Left ventricle myocardium superior (tissue), 1 donor: Measurements from ENCODE around the gene ADGRD2. TPM values are rescaled to one million over a fixed set of nuclear protein-coding genes. Genes with fewer than 3 reads are reported as not detected.
A peak's percentile ranks its signal among the peaks of the same experiment; 100 is the strongest.

ENCODE experiments used
- ATAC-seq: fragments of 200-7000 bp; cut with Tn5 transposase; one replicate; pipeline ENCODE4 v1.9.1; 2020; ENCODE audit warnings: mild to moderate bottlenecking, moderate library complexity
- DNase-seq: peaks from one replicate; pipeline ENCODE4 v3.0.0-alpha.2; 2020
- intact Hi-C: fragments of 100-400 bp; cut with micrococcal nuclease; formaldehyde crosslinking; loops from one replicate; pipeline ENCODE4 v1.11.0; 2022
- total RNA-seq: library from RNA; stranded (reverse); fragmentation: NEBNext Ultra II Directional; extraction: Animal tissue kit (Norgen Biotek cat#: 25700); gene quantifications from one replicate; pipeline ENCODE4 v1.2.1, GENCODE V29; 2021
- donor health status: DM: no; HTN: yes; CAD: no; lungs with severe emphysema.

ADGRD2 gene
- total RNA-seq, 1 donor from 2014 or later: not detected

DNA sequence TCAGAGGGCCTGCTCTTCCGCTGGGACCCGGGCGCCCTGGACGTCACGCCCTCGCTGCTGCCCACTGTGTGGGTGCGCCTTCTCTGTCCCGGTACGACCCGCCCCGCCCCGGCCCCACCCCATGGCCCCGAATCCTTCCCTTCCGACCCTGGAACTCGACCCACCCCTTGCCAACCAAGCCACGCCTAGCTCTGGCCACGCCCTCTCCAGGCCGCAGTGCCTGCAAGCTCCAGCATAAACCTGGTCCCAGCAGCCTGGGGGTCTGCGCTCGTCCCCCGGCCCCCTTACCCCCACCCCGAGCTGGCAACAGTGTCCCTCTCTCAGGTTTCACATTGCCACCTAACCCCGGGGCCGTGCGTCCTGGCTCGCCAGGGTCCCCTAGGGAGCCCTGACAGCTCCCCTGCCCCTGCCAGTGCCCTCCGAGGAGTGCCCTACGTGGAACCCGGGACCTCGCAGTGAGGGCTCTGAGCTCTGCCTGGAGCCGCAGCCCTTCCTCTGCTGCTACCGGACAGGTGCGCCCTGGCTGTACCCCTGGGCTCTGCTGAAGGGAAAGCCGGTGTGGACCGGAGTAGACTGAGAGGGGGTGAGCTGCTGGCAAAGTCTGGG lies 3.4 kb downstream of the ADGRD2 start:
- ATAC-seq: no peak
- intact Hi-C loops: no loop called here
- DNase-seq: peak; percentile 49

DNA sequence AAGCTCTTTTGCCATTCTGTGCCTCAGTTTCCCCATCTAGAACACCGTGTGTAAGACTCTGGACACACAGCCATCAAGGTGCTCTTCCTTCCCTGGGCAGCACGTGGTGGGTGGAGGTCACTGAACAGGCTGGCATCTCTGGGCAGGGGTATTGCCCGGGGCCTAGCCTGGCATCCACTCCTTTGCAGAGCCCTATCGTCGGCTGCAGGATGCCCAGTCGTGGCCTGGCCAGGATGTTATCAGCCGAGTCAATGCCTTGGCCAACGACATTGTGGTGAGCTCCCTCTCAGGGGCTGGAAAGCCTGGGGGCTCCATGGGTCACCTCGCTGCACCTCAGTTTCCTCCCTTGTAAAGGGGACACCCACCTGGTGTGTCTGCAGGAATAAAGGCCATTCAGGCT lies 4.0 kb downstream of the ADGRD2 start:
- intact Hi-C loops: no loop called here
- no peak for DNase-seq
- ATAC-seq: no peak

DNA sequence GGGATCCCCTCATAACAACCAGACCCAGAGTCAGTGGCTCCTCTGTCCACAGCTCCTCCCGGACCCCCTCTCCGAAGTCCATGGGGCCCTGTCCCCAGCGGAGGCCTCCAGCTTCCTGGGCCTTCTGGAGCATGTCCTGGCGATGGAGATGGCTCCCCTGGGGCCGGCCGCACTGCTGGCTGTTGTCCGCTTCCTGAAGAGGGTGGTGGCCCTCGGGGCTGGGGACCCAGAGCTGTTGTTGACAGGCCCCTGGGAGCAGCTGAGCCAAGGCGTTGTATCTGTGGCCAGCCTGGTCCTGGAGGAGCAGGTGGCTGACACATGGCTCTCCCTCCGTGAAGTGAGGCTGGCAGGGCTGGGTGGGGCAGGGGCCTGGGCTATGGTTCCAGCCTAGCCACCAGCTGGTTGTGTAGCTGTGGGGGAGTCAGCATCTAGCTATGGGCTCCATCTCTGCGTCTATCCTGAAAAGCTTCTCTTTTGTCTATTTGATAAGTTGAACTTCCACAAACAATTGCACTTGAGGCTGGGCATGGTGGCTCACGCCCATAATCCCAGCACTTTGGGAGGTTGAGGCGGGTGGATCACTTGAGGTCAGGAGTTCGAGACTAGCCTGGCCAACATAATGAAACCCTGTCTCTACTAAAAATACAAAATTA lies 4.7 kb downstream of the ADGRD2 start:
- ATAC-seq (no peak), DNase-seq (no peak)
- intact Hi-C loops: no loop called here

DNA sequence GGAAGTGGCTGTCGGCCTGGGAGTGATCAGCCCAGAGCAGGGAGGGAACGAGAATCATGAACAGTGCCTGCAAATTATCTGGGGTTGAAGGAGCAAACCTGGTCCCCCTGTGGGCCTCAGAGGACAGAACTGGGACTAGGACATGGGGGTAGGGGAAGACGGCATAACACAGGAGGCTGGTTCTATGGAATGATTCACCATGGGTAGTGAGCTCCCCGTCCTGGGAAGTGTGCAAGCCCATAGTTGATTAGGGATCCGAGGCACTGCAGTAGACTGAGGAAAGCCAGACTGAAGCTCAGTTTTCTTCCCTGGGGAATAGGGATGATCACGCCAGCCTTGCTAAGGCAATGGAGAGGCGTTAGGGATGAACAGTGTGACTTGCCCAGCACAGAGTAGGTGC lies 5.6 kb downstream of the ADGRD2 start:
- ATAC-seq (no peak), DNase-seq (no peak)
- intact Hi-C loops: no loop called here

DNA sequence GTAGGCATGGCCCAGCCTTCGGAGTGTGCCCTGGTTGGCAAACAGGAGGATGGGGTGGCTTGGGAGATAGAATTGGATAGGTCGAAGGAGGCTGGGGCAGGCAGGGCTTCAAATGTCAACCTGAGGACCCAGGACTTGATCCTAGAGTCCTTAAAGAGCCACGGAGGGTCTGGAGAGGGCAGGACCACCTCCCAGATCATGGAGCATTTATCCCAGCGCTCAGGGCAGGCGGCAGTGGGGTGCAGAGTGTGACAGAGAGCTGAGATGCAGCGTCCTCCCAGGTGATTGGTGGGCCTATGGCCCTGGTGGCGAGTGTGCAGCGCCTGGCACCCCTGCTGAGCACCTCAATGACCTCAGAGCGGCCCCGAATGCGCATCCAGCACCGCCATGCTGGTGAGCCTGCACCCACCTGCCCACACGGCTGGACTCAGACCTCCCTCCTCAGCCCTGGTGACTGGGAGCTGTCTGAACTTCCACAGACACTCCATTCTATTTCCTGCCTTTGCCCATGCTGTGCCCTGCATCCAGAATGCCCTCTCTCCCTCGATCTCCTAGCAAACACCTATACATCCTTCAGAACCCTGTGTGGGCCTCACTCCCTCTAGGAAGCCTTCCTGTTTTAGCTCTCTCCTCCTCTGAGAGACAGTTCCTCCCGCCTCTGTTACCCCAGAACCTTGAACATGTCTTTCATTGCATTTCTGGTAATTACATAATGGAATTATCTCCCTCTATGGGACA lies 6.3 kb downstream of the ADGRD2 start:
- no peak for DNase-seq
- ATAC-seq: no peak
- intact Hi-C loops: no loop called here

DNA sequence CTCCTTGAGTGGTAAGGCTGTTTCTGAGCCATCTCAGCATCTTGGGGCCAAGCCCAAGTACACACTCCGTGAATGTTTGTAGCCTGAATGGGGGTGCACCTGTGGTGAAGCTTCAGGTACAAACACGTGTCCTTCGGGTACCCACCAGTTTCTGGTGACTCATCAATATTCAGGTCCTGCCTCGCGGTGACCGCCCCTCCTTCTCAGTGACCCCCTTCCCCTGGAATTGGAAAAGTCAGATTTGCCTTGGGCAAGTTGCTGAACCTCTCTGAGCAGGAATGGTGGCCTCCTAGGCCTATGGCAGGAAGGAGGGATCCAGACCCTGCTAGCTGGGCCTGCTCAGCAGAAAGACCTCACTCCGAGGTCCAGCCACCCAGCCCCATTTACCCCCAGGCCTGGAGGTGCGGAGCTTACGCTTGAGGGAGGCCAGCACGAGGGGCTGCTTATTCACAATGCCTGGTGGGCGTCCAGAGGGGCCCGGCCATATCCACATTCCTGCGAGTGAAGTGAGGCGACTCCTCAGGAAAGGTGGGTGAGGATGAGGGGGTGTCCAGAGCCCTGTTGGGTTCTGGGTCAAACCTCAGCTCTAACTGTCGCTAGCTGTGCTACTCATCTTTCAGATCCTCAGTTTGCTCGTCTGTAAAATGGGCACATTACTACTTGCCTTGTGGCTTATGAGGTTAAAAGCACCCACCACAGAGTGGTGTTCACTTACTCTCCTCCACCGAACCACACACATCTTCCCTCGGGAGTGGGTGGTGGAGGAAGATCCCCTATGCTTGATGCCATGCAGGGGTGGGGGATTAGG lies 7.0 kb downstream of the ADGRD2 start:
- no peak for DNase-seq
- intact Hi-C loops: no loop called here
- ATAC-seq: no peak

DNA sequence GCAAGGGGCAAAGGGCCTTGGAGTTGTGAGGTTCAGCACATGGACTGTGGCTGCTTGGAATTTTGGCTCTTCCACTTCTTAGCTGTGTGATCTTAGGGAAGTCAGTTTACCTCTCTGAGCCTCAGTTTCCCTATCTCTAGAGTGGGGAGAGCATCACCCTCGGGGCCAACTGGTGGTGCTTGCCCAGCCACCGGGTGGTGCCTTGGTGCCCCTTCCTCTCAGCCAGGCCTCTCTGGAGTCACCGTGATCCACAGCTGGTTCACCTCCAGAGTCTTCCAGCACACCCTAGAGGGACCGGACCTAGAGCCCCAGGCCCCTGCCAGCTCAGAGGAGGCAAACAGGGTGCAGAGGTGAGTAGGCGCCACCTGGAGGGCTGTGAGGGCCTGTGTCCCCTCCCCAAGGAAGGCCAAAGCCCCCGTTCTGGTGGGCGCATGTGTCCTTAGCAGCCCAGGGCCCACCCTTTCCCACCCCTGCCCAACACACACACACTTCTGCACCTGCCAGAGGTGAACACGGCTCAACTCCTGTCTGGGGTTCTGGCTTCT lies 7.7 kb downstream of the ADGRD2 start:
- ATAC-seq: no peak
- no peak for DNase-seq
- intact Hi-C loops: no loop called here

DNA sequence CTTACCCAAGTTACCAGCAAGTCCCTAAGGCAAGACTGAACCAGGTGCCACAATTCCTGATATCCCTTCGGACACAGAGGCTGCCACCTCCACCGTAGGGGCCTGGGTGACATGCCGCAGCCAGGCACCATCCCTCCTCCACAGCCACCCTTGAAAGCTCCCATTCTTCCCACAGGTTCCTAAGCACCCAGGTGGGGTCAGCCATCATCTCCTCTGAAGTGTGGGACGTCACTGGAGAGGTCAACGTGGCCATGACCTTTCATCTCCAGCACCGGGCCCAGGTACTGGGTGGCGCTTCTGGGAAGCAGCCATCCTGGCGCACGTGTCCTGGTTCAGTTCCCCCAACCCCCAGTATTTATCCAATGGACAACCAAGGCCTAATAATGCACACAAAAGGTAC lies 8.2 kb downstream of the ADGRD2 start:
- intact Hi-C loops: no loop called here
- ATAC-seq (no peak), DNase-seq (no peak)

DNA sequence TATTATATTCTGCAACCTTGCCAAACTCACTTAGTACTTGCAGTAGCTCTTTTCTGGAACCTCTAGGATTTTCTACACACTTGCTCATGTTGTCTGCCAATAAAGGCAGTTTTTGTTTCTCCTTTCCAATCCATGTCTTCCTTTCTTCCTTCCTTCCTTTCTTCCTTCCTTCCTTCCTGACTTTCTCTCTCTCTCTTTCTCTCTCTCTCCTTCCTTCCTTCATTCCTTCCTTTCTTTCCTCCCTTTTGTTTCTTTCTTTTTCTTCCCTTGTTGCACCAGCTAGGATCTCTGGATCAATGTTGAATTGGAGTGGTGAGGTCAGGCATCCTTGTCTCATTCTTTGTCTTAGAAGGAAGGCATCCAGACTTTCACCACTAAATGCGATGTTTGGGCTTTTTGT lies 12.5 kb downstream of the ADGRD2 start:
- DNase-seq (no peak), ATAC-seq (no peak)
- intact Hi-C loops: no loop called here

DNA sequence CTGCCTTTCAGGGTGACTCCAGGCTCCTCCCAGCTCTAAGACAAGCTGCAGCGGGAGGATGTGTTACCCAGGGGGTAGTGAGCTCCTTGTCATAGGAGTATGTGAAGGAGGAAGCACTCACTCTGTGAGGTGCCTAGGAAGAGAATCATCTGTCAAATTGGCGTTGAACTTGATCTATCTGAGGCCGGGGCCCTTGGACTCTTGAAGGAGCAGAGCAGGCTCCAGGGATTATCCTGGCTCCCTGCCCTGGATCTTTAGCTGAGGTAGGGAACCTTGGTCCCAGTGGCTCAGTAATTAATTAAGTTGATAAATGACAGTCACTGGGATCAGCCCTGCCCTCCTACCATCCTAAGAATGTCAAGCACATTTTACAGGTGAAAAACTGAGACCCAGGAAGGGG lies 15.5 kb downstream of the ADGRD2 start:
- DNase-seq: no peak

DNA sequence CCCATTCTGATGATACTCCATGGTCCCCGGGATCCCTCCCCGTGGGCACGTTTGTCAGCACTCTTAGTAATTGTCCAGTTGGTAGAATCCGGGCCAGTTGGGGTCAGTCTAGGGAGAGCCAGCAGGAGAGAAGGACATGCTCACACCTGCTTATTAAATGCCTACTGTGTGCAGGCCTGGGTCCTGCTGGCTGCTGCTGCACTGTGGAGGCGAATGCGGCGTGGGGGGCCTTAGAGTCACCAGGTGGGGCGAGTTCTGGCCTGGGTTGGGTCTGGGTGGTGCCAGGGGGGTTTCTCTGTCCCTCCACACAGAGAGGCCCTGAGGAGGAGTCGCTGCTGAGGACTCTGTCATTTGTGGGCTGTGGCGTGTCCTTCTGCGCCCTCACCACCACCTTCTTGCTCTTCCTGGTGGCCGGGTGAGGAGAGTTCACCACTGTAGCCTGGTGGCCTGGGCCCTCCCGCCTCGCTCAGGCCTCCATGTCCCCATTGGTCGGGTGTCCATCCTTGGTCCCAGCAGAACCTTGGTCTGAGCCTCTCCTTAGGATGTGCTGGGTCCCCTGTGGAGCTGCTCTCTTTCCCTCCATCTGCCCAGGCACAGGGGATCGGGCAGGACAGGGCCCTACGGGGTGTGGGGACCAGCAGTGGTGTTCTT lies 17.3 kb downstream of the ADGRD2 start:
- intact Hi-C loops: no loop called here
- DNase-seq: peak; percentile 5
- no peak for ATAC-seq

More for the DNA sequence above, 15.5 kb downstream of the ADGRD2 start:
- no peak for ATAC-seq
- intact Hi-C loops: no loop called here

DNA sequence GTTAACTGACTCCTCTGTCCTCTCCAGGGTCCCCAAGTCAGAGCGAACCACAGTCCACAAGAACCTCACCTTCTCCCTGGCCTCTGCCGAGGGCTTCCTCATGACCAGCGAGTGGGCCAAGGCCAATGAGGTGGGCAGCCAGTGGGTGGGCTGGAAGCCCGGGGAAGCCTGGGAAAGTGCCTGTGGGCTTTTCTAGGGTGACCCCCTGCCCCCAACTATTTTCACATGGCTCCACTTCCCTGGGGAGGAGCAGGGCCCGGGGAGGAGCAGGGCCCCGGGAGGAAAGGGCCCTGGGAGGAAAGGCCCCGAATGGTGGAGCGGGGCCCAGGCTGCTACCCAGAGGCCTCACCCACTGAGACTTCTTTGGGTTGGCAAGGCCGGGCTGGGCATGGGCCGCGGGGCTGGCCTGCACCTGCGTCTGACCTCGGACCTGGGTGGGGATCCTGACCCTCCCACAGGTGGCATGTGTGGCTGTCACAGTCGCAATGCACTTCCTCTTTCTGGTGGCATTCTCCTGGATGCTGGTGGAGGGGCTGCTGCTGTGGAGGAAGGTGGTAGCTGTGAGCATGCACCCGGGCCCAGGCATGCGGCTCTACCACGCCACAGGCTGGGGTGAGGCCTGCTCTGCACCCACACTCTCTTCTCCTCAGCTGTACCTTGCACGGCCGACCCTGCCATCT lies 17.9 kb downstream of the ADGRD2 start:
- DNase-seq (peak; percentile 10), ATAC-seq (no peak)
- intact Hi-C loops: no loop called here

DNA sequence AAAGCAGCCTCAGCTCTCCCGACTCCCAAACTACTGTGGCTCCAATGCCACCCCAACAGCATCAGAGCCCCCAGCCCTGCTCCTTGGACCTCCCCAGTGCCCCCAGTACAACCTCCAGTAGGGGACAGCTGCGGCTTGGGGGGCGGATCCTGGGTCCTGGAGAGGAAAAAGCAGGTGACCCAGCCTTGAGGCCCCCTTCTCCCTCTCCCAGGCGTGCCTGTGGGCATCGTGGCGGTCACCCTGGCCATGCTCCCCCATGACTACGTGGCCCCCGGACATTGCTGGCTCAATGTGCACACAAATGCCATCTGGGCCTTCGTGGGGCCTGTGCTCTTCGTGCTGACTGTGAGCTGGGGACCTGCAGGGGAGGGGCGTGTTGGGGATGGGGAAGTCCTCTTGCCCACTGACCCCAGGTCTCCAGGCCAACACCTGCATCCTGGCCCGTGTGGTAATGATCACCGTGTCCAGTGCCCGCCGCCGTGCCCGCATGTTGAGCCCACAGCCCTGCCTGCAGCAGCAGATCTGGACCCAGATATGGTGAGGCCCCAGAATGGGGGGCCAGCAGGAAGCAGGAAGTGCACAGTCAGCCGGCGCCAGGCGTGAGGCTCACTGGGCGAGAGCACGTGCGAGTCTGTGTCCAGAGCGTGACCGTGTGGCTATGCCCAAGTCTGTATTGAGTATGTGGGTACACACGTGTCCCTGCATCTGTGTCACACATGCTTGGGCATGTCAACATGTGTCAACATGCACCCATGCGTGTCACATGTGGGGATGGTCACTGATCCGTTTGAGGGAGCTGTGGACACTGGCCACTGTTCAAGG lies 19.0 kb downstream of the ADGRD2 start:
- ATAC-seq: no peak
- intact Hi-C loops: no loop called here
- DNase-seq: peak; percentile 19

DNA sequence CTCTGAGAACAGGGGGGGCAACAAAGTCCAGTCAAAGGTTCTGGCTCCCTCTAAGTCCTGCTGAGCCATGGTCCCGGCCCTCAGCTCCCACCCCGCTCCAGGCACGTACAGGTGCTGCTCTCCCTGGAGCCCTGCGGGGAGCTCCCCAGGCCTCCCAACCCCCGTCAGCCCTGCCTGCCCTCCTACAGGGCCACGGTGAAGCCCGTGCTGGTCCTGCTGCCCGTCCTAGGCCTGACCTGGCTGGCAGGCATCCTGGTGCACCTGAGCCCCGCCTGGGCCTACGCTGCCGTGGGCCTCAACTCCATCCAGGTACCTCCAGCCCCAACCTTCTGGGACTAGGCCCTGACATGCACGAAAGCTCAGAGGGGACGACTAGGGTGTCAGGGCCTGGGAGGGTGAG lies 20.1 kb downstream of the ADGRD2 start:
- DNase-seq: no peak
- no peak for ATAC-seq
- intact Hi-C loops: no loop called here

DNA sequence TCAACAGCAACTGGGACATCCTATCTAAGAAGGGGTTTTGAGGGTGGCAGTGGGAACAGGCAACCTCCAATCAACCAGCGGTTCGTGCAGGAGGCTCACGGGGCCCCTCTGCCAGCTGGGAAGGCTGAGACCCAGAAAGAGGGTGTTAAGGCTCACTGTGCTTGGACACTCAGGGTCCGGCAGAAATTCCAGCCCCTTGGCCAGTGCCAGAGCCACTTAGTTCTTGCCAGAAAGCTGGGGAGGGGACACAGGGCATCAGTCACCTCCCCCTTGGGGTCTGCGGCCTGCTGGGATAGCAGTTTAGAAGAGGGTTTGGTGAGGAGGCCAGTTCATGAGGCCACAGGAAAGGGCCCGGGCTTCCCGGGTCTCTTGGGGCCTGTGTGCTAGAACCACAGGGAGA lies 20.5 kb downstream of the ADGRD2 start:
- DNase-seq (no peak), ATAC-seq (no peak)
- intact Hi-C loops: no loop called here

DNA sequence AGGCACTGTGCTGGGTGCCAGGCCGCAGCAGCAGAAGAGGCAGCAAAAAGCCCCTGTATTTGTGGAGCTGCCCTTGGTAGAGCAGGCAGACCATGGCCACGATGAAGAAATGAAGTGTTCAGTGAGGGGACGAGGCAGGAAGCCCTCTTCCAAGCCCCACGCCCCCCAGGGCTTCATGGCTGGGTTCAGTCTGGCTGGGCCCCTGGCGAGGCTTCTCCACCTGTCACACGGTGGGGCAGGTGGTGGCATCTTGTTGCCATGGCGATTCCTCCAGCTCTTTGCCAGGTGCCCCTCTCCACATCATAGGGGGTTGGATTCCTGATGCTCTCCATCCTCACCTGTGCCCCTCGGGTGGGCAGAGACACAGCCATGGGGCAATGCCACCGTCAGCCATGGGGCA lies 21.5 kb downstream of the ADGRD2 start:
- DNase-seq: no peak
- no peak for ATAC-seq
- intact Hi-C loops: no loop called here

DNA sequence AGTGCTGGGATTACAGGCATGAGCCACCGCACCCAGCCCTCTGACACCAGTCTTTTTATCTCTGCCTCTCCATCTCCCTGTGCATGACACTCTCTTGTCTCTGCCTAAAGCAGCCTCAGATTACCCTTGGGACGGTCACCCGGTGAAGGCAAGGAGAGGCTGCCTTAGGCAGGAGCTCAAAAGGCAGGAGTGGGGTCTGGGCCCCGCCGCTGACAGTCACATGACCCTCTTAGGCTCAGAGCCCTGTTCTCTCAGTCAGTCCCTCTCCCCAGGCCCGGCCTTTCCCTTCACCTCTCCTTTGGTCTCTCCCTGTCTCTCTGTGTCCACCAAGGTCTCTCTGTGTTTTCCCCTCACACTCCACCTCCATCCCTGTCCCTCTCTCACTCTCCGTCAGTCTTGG lies 22.5 kb downstream of the ADGRD2 start:
- no peak for DNase-seq
- intact Hi-C loops: no loop called here
- ATAC-seq: no peak

DNA sequence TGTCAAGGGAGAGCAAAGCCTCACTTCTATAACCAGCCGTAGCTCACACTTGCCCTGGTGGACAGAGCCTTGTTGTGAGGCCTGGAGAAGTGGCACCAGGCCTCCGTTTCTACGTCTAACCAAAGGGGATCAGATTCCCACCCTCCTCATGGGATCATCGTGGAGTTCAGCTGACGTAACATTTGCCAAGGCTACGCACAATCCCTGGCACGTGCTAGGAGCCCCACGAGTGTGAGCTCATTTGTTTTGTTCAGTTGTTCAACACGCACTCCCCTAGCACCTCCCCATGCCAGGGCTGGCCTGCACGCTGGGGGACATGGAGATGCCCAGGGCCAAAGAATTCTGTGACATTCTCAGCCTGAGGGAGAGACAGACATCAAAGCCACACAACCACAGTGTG lies 23.1 kb downstream of the ADGRD2 start:
- DNase-seq (no peak), ATAC-seq (no peak)
- intact Hi-C loops: no loop called here
